GM10248 (cell line): ENCODE data around the gene EHBP1L1.

ENCODE experiments used
- CTCF ChIA-PET: fragments of 300-600 bp; sonication (Branson Sonifier 250); formaldehyde crosslinking; extraction: SDS; loops from one replicate; lab custom pipeline; 2021; ENCODE audit warnings: antibody characterized with exemption; lab: Yijun Ruan, JAX
- POLR2A ChIA-PET: fragments of 350-650 bp; sonication (Branson Sonifier 250); formaldehyde crosslinking; extraction: SDS; loops from one replicate; lab custom pipeline; 2020; ENCODE audit warnings: antibody characterized with exemption; lab: Yijun Ruan, JAX
- DNase-seq: peaks from one replicate; pipeline ENCODE4 v3.0.0; 2012; ENCODE audit errors: extremely low spot score
- CTCF ChIP-seq: IDR thresholded peaks from 2 replicates; pipeline ENCODE4 v1.5.1; 2012; ENCODE audit warnings: mild to moderate bottlenecking, low read depth; ENCODE audit errors: extremely low read depth, missing control alignments, control extremely low read depth

EHBP1L1 gene

DNA sequence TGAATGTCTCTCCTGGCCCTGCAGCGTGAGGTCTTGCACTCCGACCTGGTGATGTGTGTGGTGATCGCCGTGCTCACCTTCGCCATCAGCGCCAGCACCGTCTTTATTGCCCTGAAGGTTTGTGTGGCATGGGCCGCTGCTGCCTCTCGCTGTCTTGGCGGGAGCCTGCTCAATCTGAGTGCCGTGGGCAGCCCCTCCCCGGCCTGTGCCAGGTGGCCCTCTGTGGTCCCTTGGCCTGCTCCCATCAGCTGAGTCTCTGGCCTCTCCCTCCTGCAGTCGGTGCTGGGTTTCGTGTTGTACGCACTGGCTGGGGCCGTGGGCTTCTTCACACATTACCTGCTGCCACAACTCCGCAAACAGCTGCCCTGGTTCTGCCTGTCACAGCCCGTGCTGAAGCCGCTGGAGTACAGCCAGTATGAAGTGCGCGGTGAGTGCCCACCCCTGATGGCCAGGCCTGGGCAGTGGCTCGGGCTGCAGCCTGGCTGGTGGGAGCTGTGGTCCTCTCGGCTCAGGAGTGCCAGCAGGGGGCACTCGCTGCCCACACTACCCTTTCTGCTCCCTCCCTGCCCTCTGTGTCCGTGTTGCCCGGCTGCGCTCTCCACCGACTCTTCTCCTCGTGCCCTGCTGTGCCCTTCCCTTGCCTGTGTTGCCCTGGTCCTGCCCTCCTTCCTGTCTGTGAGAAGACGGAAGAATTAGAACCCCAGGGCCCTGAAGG lies 49.9 kb downstream of the EHBP1L1 start:
- ChIA-PET CTCF (interaction anchor here (0.7 to 4.7 kb wide), 30 partner anchors 9 to 264 kb away, joined by 3 to 54 read pairs (median 4); partner anchors contain the start of genes AP5B1, CCDC85B, KAT5 and MUS81), POLR2A (interaction anchor here (0.6 kb wide), 1 partner anchor 11 kb away, joined by 3 read pairs; no protein-coding TSS in a partner anchor)
- peak; percentile 71 for TF ChIP-seq CTCF
- peak; percentile 84 for DNase-seq

GRCh38 chr11:65627202-65627601 lies 51.3 kb downstream of the EHBP1L1 start:
- TF ChIP-seq CTCF = no peak
- CTCF ChIA-PET = interaction anchor here (0.9 to 4.7 kb wide), 11 partner anchors 8 to 257 kb away, joined by 3 to 54 read pairs (median 8); partner anchors contain the start of genes AP5B1, KAT5 and SIPA1
- POLR2A ChIA-PET = no interaction called here
- no peak for DNase-seq

DNA sequence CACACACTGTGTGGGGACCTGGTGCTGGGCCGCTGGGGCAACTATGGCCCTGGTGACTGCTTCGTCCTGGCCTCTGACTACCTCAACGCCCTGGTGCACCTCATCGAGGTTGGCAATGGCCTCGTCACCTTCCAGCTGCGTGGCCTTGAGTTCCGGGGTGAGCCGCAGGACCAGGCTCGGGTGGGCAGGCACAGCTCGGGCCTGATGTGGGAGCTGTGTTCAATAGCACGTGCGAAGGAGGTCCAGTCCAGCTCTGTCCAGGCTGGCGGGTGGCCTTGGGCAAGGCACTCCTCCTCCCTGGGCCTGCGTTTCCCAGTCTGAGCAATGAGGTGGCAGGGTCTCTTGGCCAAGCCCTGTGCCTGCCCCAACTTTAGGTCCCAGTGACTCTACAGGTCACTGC lies 53.7 kb downstream of the EHBP1L1 start:
- TF ChIP-seq CTCF = no peak
- POLR2A ChIA-PET = no interaction called here
- DNase-seq = no peak
- CTCF ChIA-PET = interaction anchor here (1.4 to 2.8 kb wide), 2 partner anchors 9 to 13 kb away, joined by 5 to 10 read pairs; partner anchors contain the start of gene SIPA1

GRCh38 chr11:65630215-65630614 lies 54.4 kb downstream of the EHBP1L1 start:
- TF ChIP-seq CTCF = no peak
- ChIA-PET POLR2A (no interaction called here), CTCF (interaction anchor here (2.8 kb wide), 1 partner anchor 8 kb away, joined by 10 read pairs; the partner anchor contains the start of gene SIPA1)

GRCh38 chr11:65633390-65634108 lies 57.7 kb downstream of the EHBP1L1 start:
- ChIA-PET POLR2A (interaction anchor here (1.0 kb wide), 1 partner anchor 11 kb away, joined by 3 read pairs; no protein-coding TSS in a partner anchor), CTCF (interaction anchor here (0.8 to 1.0 kb wide), 3 partner anchors 39 to 226 kb away, joined by 3 to 4 read pairs (median 3); no protein-coding TSS in a partner anchor)
- no peak for TF ChIP-seq CTCF
- no peak for DNase-seq

More at GRCh38 chr11:65630215-65630614, 54.4 kb downstream of the EHBP1L1 start:
- no peak for DNase-seq

DNA sequence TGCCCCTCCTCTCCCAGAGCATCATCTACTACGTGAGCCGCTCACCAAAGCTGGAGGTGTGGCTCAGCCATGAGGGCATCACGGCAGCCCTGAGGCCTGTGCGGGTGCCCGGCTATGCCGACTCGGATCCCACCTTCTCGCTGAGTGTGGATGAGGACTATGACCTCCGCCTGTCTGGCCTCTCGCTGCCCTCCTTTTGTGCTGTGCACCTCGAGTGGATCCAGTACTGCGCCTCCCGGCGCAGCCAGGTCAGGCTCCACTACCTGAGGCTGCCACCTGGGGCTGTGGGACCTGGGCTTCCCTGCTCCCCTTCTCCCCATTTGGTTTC lies 58.2 kb downstream of the EHBP1L1 start:
- CTCF ChIA-PET = no interaction called here
- no peak for TF ChIP-seq CTCF
- POLR2A ChIA-PET = no interaction called here
- no peak for DNase-seq
